Measurements from ENCODE around the gene TBC1D5.
A peak's percentile ranks its signal among the peaks of the same experiment; 100 is the strongest.

TBC1D5 gene

GRCh38 chr3:17709236-17709810 is 33.1 kb downstream of the TBC1D5 start:
- TF ChIP-seq, protein P1, sequence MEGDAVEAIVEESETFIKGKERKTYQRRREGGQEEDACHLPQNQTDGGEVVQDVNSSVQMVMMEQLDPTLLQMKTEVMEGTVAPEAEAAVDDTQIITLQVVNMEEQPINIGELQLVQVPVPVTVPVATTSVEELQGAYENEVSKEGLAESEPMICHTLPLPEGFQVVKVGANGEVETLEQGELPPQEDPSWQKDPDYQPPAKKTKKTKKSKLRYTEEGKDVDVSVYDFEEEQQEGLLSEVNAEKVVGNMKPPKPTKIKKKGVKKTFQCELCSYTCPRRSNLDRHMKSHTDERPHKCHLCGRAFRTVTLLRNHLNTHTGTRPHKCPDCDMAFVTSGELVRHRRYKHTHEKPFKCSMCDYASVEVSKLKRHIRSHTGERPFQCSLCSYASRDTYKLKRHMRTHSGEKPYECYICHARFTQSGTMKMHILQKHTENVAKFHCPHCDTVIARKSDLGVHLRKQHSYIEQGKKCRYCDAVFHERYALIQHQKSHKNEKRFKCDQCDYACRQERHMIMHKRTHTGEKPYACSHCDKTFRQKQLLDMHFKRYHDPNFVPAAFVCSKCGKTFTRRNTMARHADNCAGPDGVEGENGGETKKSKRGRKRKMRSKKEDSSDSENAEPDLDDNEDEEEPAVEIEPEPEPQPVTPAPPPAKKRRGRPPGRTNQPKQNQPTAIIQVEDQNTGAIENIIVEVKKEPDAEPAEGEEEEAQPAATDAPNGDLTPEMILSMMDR (IDR thresholded peaks at IDR 0.05): no peak

- TF ChIP-seq, protein P1 (IDR thresholded peaks at IDR 0.05): no peak
These were observed 34.5 kb downstream of the TBC1D5 start for GRCh38 chr3:17707813-17708543.

DNA sequence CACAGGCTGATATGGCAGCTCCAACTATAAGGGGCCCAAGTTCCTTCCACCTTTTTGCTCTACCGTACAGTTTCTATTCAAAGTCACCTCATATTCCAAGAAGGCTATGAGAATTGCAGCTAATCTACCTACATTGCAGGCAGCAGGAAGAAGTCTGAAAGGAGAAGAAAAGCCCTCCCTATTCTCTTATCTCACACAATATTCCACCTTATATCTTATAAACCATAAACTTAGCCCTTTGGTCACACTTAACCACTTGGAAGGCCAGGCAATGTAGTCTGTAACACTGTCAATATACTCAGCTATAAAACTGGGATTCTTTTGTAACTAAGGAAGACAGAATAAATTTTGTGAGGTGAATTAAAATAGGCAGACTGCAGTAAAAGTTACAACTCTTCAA is 54.9 kb downstream of the TBC1D5 start:
- TF ChIP-seq, protein P1 (IDR thresholded peaks at IDR 0.05): no peak

DNA sequence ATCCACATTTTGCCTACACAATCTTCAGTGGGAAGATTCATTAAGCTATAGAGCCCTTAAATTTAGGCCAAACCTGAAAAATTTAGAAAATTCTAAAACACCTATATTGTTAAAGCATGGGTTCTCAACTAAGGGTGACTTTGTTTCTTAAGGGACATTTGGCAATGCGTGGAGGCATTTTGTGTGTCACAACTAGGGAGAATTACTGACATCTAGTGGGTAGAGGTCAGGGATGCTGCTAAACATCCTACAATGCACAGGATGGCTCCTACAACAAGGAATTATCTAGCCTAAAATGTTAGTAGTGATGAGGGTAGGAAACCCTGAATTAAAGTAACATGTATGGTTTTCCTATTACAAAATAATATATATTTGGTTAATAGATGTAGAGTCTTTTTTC is 55.8 kb downstream of the TBC1D5 start:
- TF ChIP-seq, protein P1 (IDR thresholded peaks at IDR 0.05): peak; percentile 52

DNA sequence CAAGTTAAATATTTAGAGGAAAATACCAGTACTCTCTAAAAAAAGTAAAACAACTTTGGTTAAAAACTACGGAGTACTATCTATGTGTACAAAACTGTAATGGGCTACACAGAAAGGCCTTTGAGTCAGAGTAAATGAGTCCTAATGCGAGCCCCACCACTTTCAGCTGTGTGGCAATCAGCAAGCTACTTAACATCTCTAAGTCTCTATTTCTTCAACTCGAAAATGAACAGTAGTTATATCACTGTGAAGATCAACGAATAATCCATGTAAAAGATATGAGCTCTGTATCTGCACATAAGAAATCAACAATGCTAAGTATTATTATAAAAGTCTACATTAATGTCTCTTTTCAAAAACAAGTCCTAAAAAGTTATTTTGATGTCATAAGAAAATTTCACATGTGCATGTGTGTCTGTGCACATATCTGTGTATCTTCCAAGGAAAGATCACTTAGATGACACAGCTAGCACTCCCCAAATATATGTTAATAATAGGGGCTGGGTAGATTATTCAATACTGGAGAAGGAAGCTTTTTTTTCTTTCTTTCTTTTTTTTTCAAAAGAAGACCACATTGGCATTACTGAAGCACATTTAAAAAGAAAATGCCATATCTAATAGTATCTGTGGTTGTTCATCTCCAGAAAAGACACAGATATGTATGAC is 58.8 kb downstream of the TBC1D5 start:
- TF ChIP-seq, protein P1 (IDR thresholded peaks at IDR 0.05): no peak

- TF ChIP-seq, protein P1 (IDR thresholded peaks at IDR 0.05): no peak
These were observed 61.9 kb downstream of the TBC1D5 start for GRCh38 chr3:17680530-17680929.

GRCh38 chr3:17678116-17678741 is 64.2 kb downstream of the TBC1D5 start:
- TF ChIP-seq, protein P1 (IDR thresholded peaks at IDR 0.05): no peak

Data from LNCAP (cell line).